ENCODE data around the gene CCDC91.
"Not testable (repeated sequence)": the region's sequence is repeated elsewhere in the genome, so short reads cannot be mapped to it uniquely, and the experiment has no call there.

CCDC91 gene

GRCh38 chr12:28184375-28184774, 5.9 kb upstream of the CCDC91 start:
- DNase-seq: no peak

GRCh38 chr12:28186500-28186899, 3.8 kb upstream of the CCDC91 start:
- DNase-seq: no peak

- no peak for DNase-seq
Measured at GRCh38 chr12:28189784-28190320, 404 bp upstream of the CCDC91 start.

- DNase-seq: peak; percentile 36
Measured at GRCh38 chr12:28191051-28192048, 1.1 kb downstream of the CCDC91 start.

GRCh38 chr12:28192125-28192524, 1.9 kb downstream of the CCDC91 start:
- DNase-seq: no peak

GRCh38 chr12:28194621-28195020, 4.4 kb downstream of the CCDC91 start:
- DNase-seq: not testable (repeated sequence)

GRCh38 chr12:28201136-28201535, 10.9 kb downstream of the CCDC91 start:
- not testable (repeated sequence) for DNase-seq

GRCh38 chr12:28202374-28203130, 12.3 kb downstream of the CCDC91 start:
- DNase-seq: no peak

- no peak for DNase-seq
Measured at GRCh38 chr12:28209782-28210181, 19.5 kb downstream of the CCDC91 start.

GRCh38 chr12:28212182-28212581, 21.9 kb downstream of the CCDC91 start:
- DNase-seq: no peak

GRCh38 chr12:28215021-28215420, 24.8 kb downstream of the CCDC91 start:
- no peak for DNase-seq

- DNase-seq: no peak
Measured at GRCh38 chr12:28216016-28216415, 25.8 kb downstream of the CCDC91 start.

- no peak for DNase-seq
Measured at GRCh38 chr12:28217805-28218204, 27.5 kb downstream of the CCDC91 start.

- DNase-seq: no peak
Measured at GRCh38 chr12:28218875-28219274, 28.6 kb downstream of the CCDC91 start.

- DNase-seq: no peak
Measured at GRCh38 chr12:28219827-28220226, 29.6 kb downstream of the CCDC91 start.

GRCh38 chr12:28222081-28222700, 31.9 kb downstream of the CCDC91 start:
- peak; percentile 45 for DNase-seq

- DNase-seq: no peak
Measured at GRCh38 chr12:28223025-28223554, 32.8 kb downstream of the CCDC91 start.

GRCh38 chr12:28223858-28224257, 33.6 kb downstream of the CCDC91 start:
- no peak for DNase-seq

- no peak for DNase-seq
Measured at GRCh38 chr12:28226705-28227104, 36.4 kb downstream of the CCDC91 start.

- no peak for DNase-seq
Measured at GRCh38 chr12:28227251-28227650, 37.0 kb downstream of the CCDC91 start.

GRCh38 chr12:28231248-28231647, 41.0 kb downstream of the CCDC91 start:
- DNase-seq: no peak

GRCh38 chr12:28232211-28232928, 42.1 kb downstream of the CCDC91 start:
- DNase-seq: no peak

Measured in activated gamma-delta T cell treated with Interleukin-2 at 50 U/mL for 16 hours (primary cell).